DND-41 (cell line): ENCODE results near the gene TAF1A.

Experiments used
- ATAC-seq: fragments of 200-7000 bp; cut with Tn5 transposase; 3 replicates; pipeline ENCODE4 v1.9.1; 2021; ENCODE audit warnings: low read depth; ENCODE audit not compliant: insufficient read depth
- DNase-seq: peaks from one replicate; pipeline ENCODE4 v3.0.0-alpha.2; 2020
- H2AFZ ChIP-seq: 2 replicates; pipeline ENCODE4 v1.6.0; 2012; ENCODE audit warnings: low read depth, low read length
- H3K27ac ChIP-seq: 2 replicates; pipeline ENCODE4 v1.5.1; 2012; ENCODE audit warnings: low read length, inconsistent platforms
- H3K27me3 ChIP-seq: fragments of 200-600 bp; sonication (generic); 2 replicates; pipeline ENCODE4 v1.6.0; 2012; ENCODE audit warnings: low read length, mild to moderate bottlenecking, inconsistent platforms; ENCODE audit not compliant: insufficient read depth, poor library complexity
- H3K36me3 ChIP-seq: 2 replicates; pipeline ENCODE4 v1.5.1; 2012; ENCODE audit warnings: low read length, inconsistent platforms; ENCODE audit not compliant: insufficient read depth
- H3K4me1 ChIP-seq: 2 replicates; pipeline ENCODE4 v1.5.1; 2012; ENCODE audit warnings: mild to moderate bottlenecking, low read length; ENCODE audit not compliant: insufficient read depth
- H3K4me2 ChIP-seq: 2 replicates; pipeline ENCODE4 v1.6.0; 2012; ENCODE audit warnings: mild to moderate bottlenecking, moderate library complexity, low read length, inconsistent platforms; ENCODE audit not compliant: insufficient read depth
- H3K4me3 ChIP-seq, 2 experiments: fragments of 200-600 bp in 1 of 2; shearing (Covaris generic) in 1 of 2; 2 replicates each; pipeline ENCODE4 v1.5.1; 2012 to 2016; ENCODE audit warnings: inconsistent platforms in 2 of 2, low read length in 2 of 2, mild to moderate bottlenecking in 2 of 2, low read depth in 1 of 2, moderate library complexity in 1 of 2
- H3K79me2 ChIP-seq: 2 replicates; pipeline ENCODE4 v1.6.0; 2012; ENCODE audit warnings: low read length, inconsistent platforms; ENCODE audit not compliant: insufficient read depth
- H3K9ac ChIP-seq: 2 replicates; pipeline ENCODE4 v1.6.0; 2012; ENCODE audit warnings: low read depth, mild to moderate bottlenecking, inconsistent platforms, low read length, moderate library complexity
- H3K9me3 ChIP-seq: 2 replicates; pipeline ENCODE4 v1.5.1; 2012; ENCODE audit warnings: low read length, moderate library complexity, mild to moderate bottlenecking, inconsistent platforms; ENCODE audit not compliant: insufficient read depth, severe bottlenecking
- H4K20me1 ChIP-seq: 2 replicates; pipeline ENCODE4 v1.6.0; 2012; ENCODE audit warnings: low read length; ENCODE audit not compliant: insufficient read depth
- CTCF ChIP-seq: IDR thresholded peaks from 2 replicates; pipeline ENCODE4 v1.5.1; 2012; ENCODE audit warnings: borderline replicate concordance, low read length, moderate library complexity, mild to moderate bottlenecking; ENCODE audit not compliant: poor library complexity, severe bottlenecking; ENCODE audit errors: extremely low read depth
- EZH2 ChIP-seq: IDR thresholded peaks from 3 replicates; pipeline ENCODE4 v1.6.1; 2012; ENCODE audit warnings: borderline replicate concordance, low read depth, mild to moderate bottlenecking, moderate library complexity, low read length, inconsistent platforms; ENCODE audit not compliant: severe bottlenecking

The TAF1A gene

GRCh38 chr1:222522105-222522915, 67.4 kb downstream of the TAF1A start:
- ATAC-seq: no peak
- no peaks in the 10 kb centered on the region for H3K9me3 ChIP-seq

GRCh38 chr1:222521299-222522104, 68.2 kb downstream of the TAF1A start:
- Histone ChIP-seq H3K36me3 (no peaks in the 10 kb centered on the region), H2AFZ (no peak overlapping the region), H3K4me2 (no peak overlapping the region), H3K27me3 (no peaks in the 10 kb centered on the region), H3K4me1 (no peaks in the 10 kb centered on the region), H3K4me3 (no peak overlapping the region), H4K20me1 (no peaks in the 10 kb centered on the region), H3K27ac (no peak overlapping the region), H3K79me2 (no peaks in the 10 kb centered on the region), H3K9ac (no peak overlapping the region), H3K9me3 (no peaks in the 10 kb centered on the region)
- DNase-seq: no peak
- TF ChIP-seq CTCF (no peak), EZH2 (no peak)
- no peak for ATAC-seq

More at GRCh38 chr1:222522105-222522915, 67.4 kb downstream of the TAF1A start:
- TF ChIP-seq EZH2 (no peak), CTCF (no peak)
- no peaks in the 10 kb centered on the region for H3K27me3 ChIP-seq
- H3K9ac ChIP-seq: no peak overlapping the region
- no peak overlapping the region for H3K4me2 ChIP-seq
- no peaks in the 10 kb centered on the region for H4K20me1 ChIP-seq
- no peaks in the 10 kb centered on the region for H3K79me2 ChIP-seq
- H3K36me3 ChIP-seq: no peaks in the 10 kb centered on the region
- H3K4me1 ChIP-seq: no peaks in the 10 kb centered on the region
- H3K27ac ChIP-seq: no peak overlapping the region
- H3K4me3 ChIP-seq: no peak overlapping the region
- no peak overlapping the region for H2AFZ ChIP-seq
- no peak for DNase-seq
